Adipocyte (in vitro differentiated cells): ENCODE results near the gene MED12L.

ENCODE experiments used
- DNase-seq: peaks from one replicate; pipeline ENCODE4 v3.0.0-alpha.2; 2015; ENCODE audit warnings: low read depth
- H3K27me3 ChIP-seq: replicated peaks from 2 replicates; pipeline ENCODE4 v1.7.0; 2013; ENCODE audit warnings: mild to moderate bottlenecking, low read length, moderate library complexity; ENCODE audit not compliant: control insufficient read depth, insufficient read depth
- H3K36me3 ChIP-seq: 2 replicates; pipeline ENCODE4 v1.7.0; 2013; ENCODE audit warnings: low read length, mild to moderate bottlenecking, moderate library complexity; ENCODE audit not compliant: control insufficient read depth, insufficient read depth, severe bottlenecking
- H3K4me1 ChIP-seq: 2 replicates; pipeline ENCODE4 v1.7.0; 2013; ENCODE audit warnings: mild to moderate bottlenecking, low read length, moderate library complexity; ENCODE audit not compliant: control insufficient read depth, insufficient read depth
- H3K4me3 ChIP-seq: 2 replicates; pipeline ENCODE4 v1.7.0; 2013; ENCODE audit warnings: mild to moderate bottlenecking, low read length, moderate library complexity
- H3K9ac ChIP-seq: 2 replicates; pipeline ENCODE4 v1.7.0; 2013; ENCODE audit warnings: mild to moderate bottlenecking, low read length, moderate library complexity
- H3K9me3 ChIP-seq: 2 replicates; pipeline ENCODE4 v1.7.0; 2013; ENCODE audit warnings: mild to moderate bottlenecking, low read length, moderate library complexity; ENCODE audit not compliant: control insufficient read depth

Gene MED12L

DNA sequence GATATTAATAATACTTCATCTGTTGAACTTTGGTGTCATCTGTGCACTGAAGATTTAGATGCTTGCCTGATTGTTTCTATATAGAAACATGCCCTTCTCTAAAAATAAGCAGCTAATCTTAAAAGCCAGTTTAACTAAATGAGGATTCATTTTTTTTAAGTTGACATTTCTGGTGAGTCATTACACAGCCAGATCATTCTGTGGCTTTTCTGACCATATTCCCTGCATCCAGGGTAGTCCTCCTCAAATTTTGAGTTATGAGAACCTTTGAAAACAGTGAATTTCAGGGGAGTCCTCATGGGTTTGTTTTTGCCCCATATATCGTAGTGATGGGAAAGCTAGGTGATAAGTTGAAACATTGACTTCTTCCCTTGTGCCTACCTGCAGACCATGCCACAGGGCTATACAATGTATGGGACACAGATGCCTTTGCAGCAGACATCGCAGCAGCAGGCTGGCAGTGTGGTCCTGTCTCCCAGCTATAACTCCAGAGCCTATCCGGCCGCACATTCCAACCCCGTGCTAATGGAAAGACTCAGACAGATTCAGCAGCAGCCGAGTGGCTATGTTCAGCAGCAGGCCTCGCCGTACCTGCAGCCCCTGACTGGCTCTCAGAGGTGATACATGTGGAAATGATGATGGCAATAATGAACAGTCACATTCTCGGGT lies 325.6 kb downstream of the MED12L start:
- no peaks in the 10 kb centered on the region for H3K9me3 ChIP-seq
- no peak overlapping the region for H3K9ac ChIP-seq
- H3K27me3 ChIP-seq: no peaks in the 10 kb centered on the region
- H3K4me3 ChIP-seq: no peak overlapping the region
- DNase-seq: peak; percentile 31
- no peaks in the 10 kb centered on the region for H3K36me3 ChIP-seq
- H3K4me1 ChIP-seq: no peaks in the 10 kb centered on the region

DNA sequence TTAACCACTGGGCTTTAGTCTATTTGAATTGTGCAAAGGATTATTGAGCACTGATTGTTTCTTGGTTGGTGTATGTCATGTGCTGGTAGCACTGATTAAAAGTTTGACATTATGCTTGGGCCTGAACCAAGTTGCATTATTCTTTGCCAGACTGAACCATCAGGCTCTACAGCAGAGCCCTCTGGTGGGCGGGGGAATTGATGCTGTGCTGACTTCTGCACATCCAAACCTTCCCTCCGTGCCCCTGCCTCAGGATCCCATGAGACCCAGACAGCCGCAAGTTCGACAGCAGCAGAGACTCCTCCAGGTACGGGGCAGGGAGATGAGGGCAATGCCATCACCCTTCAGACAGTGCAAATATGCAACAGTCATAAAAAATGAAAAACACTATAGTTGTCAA lies 327.5 kb downstream of the MED12L start:
- DNase-seq: no peak
- H3K27me3 ChIP-seq: no peaks in the 10 kb centered on the region
- no peaks in the 10 kb centered on the region for H3K9me3 ChIP-seq

DNA sequence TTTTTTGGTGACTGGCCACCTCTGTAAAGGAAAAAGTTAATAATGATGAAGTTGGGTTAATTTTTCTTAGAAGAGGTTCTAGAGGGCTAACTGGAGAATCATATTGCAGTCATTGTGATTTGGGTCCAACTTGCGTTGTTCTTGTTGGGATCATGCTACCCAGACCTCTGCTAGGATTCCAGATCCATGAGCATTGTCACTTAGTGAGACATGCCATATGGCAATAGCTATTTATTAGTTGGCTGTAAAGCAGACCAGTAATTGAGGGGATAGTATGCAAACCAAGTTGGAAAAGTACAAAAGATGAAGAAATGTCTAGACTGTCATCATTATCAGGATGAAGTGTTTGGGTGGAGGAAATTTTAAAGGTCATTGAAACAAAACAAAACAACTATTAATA lies 329.8 kb downstream of the MED12L start:
- Histone ChIP-seq H3K4me3 (no peak overlapping the region), H3K4me1 (no peaks in the 10 kb centered on the region), H3K36me3 (no peaks in the 10 kb centered on the region), H3K9ac (no peak overlapping the region), H3K27me3 (no peaks in the 10 kb centered on the region), H3K9me3 (no peaks in the 10 kb centered on the region)
- no peak for DNase-seq

More for the DNA sequence above, 327.5 kb downstream of the MED12L start:
- Histone ChIP-seq H3K4me1 (no peaks in the 10 kb centered on the region), H3K4me3 (no peak overlapping the region), H3K36me3 (no peaks in the 10 kb centered on the region), H3K9ac (no peak overlapping the region)

DNA sequence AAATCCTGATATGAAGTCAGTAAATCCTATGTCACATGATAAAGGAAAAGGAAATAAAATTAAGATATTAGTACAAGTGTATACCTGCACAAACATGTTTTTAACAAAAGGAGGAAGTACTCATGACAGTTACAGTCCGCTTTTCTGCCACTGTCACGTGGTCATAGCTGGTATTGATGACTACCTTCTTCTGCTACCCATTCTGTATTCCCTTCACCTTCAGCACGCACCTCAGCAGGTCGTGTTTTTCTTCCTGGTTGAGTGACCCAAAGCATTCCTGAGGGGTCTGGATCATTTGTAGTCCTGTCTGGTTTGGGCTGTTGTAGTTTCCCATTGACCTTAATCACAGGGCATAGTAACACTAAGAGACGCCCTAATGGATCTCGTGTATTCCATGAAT lies 334.3 kb downstream of the MED12L start:
- DNase-seq: no peak
- H3K36me3 ChIP-seq: no peaks in the 10 kb centered on the region
- no peaks in the 10 kb centered on the region for H3K27me3 ChIP-seq

DNA sequence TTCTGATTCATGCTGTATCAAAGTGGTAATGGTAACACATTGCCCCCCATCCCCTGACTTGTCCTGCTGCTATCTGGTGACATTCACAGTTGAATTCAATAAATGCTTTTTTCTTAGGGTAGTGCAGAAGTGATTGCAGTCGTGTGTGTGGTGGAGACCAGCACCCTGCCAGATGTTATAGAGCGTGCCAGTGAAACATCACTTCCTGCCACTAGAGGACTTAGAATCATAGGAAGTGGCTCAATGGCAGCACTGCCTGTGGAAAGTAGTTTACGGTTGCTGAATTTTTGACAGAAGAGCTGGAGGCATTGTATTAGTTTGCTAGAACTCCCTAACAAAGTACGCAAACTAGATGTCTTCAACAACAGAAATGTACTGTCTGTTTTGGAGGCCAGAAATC lies 336.5 kb downstream of the MED12L start:
- no peak for DNase-seq
- H3K27me3 ChIP-seq: no peaks in the 10 kb centered on the region
- H3K9me3 ChIP-seq: no peaks in the 10 kb centered on the region
- H3K36me3 ChIP-seq: no peaks in the 10 kb centered on the region
- peaks cover 11% of the 10 kb centered on the region for H3K4me1 ChIP-seq
- no peak overlapping the region for H3K4me3 ChIP-seq
- no peak overlapping the region for H3K9ac ChIP-seq

More for the DNA sequence above, 334.3 kb downstream of the MED12L start:
- Histone ChIP-seq H3K4me1 (peaks cover 7% of the 10 kb centered on the region), H3K4me3 (no peak overlapping the region), H3K9me3 (no peaks in the 10 kb centered on the region), H3K9ac (no peak overlapping the region)

DNA sequence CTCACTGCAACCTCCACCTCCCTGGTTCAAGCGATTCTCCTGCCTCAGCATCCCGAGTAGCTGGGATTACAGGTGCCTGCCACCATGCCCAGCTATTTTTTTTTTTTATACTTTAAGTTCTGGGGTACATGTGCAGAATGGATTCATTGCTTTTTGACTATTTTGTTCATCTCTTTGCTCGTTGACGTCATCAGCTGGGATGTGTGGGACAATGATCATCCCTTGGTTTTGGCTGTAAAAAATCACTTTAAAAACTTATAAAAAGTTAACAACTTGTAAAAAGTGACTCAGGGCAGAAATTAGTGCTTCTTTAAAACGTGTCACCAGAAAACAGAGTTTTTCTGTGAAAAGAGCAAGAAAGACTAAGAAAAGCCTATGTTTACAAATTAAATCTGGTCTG lies 337.6 kb downstream of the MED12L start:
- Histone ChIP-seq H3K9me3 (no peaks in the 10 kb centered on the region), H3K4me3 (no peak overlapping the region), H3K9ac (no peak overlapping the region), H3K4me1 (peaks cover 11% of the 10 kb centered on the region), H3K27me3 (no peaks in the 10 kb centered on the region), H3K36me3 (no peaks in the 10 kb centered on the region)
- no peak for DNase-seq

DNA sequence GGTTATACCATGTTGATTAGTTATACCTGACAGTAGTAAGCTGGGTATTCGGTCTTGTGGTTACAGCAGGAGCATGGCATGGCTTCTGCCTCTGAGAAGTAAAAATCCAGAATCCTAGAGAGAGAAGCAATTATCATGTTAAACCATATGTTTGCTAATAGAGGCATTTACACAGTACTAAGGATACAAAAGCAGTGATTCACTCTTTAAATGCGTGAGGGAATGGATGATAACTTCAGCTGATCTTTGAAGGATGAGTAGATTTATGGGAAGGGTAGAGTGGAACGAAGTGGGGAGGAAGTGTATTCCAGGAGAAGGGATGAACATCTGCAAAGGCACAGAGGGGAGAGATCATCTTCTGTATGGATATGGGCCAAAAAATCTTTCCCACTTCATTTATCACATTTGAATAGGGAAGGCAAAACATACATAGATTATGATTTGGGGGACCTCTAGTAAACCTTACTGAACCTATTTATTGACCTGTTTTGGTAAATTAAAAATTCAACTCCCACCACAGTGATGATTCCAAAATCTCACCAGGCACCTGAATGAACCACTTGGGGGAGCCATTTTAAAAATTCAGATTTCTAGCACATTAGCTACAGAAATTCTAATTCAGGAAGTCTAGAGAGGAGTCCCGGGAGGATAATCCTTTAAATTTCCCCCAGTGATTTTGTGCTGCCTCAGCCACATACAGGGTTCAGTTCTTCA lies 340.3 kb downstream of the MED12L start:
- peak; percentile 19 for DNase-seq
- no peaks in the 10 kb centered on the region for H3K36me3 ChIP-seq
- no peaks in the 10 kb centered on the region for H3K27me3 ChIP-seq
- no peaks in the 10 kb centered on the region for H3K9me3 ChIP-seq
- H3K4me3 ChIP-seq: no peak overlapping the region
- no peak overlapping the region for H3K9ac ChIP-seq
- peaks cover 13% of the 10 kb centered on the region for H3K4me1 ChIP-seq

DNA sequence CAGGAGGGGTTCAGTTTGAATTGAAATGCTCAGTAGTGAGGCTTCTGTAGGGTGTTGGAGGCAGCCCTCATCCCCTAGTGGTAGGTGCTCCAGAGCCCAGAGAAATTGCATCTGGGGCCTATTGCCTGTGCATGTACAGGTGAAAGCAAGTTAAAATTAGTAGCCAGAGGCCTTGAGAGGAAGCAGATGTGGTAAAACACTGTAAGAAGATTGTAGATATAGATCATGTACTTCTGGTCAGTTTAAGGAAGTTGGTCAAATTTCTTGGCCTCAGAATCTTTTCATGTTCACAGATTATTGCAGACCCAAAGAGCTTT lies 340.8 kb downstream of the MED12L start:
- DNase-seq: no peak

DNA sequence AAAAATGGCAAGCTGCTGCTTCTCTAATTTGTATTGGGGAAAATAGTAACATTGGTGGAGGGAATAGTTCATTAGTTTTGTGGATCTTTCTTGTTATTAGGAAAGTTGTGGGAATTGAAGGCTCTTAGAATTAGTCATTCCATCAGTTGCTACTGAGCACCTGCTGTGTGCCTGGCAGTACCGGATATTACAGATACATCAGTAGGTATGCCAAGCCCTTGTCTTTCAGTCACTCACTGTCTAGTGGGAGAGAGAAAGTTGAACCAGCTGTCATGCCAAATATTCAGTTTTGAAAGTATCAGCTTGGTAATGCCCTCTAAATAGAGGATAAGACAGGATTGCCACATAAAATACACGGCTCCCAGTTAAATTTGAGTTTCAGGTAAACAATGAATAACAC lies 342.9 kb downstream of the MED12L start:
- Histone ChIP-seq H3K9ac (no peak overlapping the region), H3K4me3 (no peak overlapping the region), H3K27me3 (no peaks in the 10 kb centered on the region), H3K36me3 (no peaks in the 10 kb centered on the region), H3K9me3 (no peaks in the 10 kb centered on the region), H3K4me1 (peaks cover 10% of the 10 kb centered on the region)
- DNase-seq: no peak

More for the DNA sequence above, 340.8 kb downstream of the MED12L start:
- no peaks in the 10 kb centered on the region for H3K9me3 ChIP-seq
- no peaks in the 10 kb centered on the region for H3K36me3 ChIP-seq
- H3K4me1 ChIP-seq: peaks cover 9% of the 10 kb centered on the region
- H3K4me3 ChIP-seq: no peak overlapping the region
- H3K9ac ChIP-seq: no peak overlapping the region
- no peaks in the 10 kb centered on the region for H3K27me3 ChIP-seq

DNA sequence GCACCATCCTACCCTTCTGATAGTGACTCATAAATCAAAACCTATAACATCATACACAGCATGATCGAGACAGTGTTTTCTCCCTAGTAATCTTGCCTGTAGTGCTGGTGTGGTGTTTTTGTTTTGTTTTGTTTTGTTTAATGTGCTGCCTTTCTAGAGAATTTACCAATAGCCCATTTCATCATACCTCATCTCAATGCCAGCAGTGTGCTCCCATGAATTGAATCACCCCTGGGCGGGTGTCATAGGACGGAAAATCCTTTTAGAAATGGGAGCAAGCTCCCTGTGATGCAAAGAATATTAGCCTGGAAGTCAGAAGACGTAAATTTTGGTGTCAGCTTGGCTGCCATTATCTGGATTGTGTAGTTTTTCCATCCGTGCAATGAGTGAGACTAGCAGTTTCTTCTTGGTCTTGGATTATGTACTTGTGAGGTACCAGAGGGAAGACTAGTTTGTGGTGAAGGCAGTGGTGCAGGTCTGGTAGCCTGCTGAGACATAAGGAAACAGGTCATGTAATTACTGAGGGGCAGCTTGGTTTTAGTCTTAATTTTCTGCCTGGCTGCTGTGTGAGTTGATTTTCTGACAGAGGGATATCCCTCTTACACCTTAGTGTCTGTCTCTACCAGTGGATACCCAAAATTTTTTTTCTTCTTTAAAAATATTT lies 345.5 kb downstream of the MED12L start:
- DNase-seq: peak; percentile 14
- Histone ChIP-seq H3K4me1 (peaks cover 21% of the 10 kb centered on the region), H3K27me3 (no peaks in the 10 kb centered on the region), H3K36me3 (no peaks in the 10 kb centered on the region), H3K4me3 (no peak overlapping the region), H3K9me3 (no peaks in the 10 kb centered on the region), H3K9ac (no peak overlapping the region)

DNA sequence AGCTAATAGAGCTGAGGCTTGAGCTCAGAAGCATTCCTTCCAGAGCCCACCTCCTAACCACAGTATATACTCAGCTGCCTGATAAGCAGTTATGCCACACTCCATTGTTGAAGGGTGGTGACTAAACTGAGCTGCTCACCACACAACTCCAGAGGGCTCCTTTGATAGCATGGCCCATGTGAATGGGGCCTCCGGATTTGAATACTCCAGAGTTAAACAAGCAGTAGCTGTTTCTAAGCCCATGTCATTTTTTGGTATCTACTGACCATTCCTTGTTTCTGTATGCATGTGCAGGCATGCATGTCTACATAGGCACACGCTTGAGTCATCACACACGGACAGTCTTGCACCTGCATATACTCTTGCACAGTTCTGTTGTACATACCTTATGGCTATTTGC lies 346.5 kb downstream of the MED12L start:
- Histone ChIP-seq H3K27me3 (no peaks in the 10 kb centered on the region), H3K9me3 (no peaks in the 10 kb centered on the region), H3K4me3 (no peak overlapping the region), H3K4me1 (peaks cover 21% of the 10 kb centered on the region), H3K36me3 (no peaks in the 10 kb centered on the region), H3K9ac (no peak overlapping the region)
- DNase-seq: no peak
